Left colon (tissue), 2 donors: Measurements from ENCODE around the gene CCHCR1. TPM values are rescaled to one million over a fixed set of nuclear protein-coding genes. Genes with fewer than 3 reads are reported as not detected.

Experiments used
- ATAC-seq: fragments of 200-7000 bp; cut with Tn5 transposase; one replicate; pipeline ENCODE4 v1.9.1; 2020; ENCODE audit warnings: mild to moderate bottlenecking, moderate library complexity
- DNase-seq, 2 donors: peaks; one replicate each; pipeline ENCODE4 v3.0.0-alpha.2; 2020
- intact Hi-C, 2 donors: fragments of 100-400 bp; cut with DNase I in 1 of 2; cut with micrococcal nuclease in 1 of 2; formaldehyde crosslinking; loops; one replicate each; pipeline versions ENCODE4 v1.11.2 to v1.14.0; 2022; cut with DNase I, micrococcal nuclease
- total RNA-seq, 2 donors: library from RNA; stranded (reverse); fragmentation: NEBNext Ultra II Directional; extraction: Animal tissue kit (Norgen Biotek cat#: 25700); gene quantifications; one replicate each; pipeline ENCODE4 v1.2.1, GENCODE V29; 2021
- donor health status: DM: no; HTN: no; CAD: no.
- donor health status: DM: yes; HTN: yes; CAD: no.

CCHCR1 gene
- total RNA-seq, 2 donors from 2014 or later, result 24.3 to 39.0 TPM

- intact Hi-C loops, result no loop called here
- no peak for DNase-seq
- peak; percentile 53 for ATAC-seq
Measured at GRCh38 chr6:31092769-31093505, 64.7 kb downstream of the CCHCR1 start.

Other genes with a start within 250 kb of the CCHCR1 start
- 10 to 100 TPM; 18.3 to 34.4 TPM for gene GTF2H4, start 249.6 kb downstream of the CCHCR1 start, total RNA-seq
- 10 to 100 TPM; 17.7 to 34.8 TPM for gene VARS2, start 243.6 kb downstream of the CCHCR1 start, total RNA-seq
- not detected for gene SFTA2, start 225.6 kb downstream of the CCHCR1 start, total RNA-seq
- not detected for gene MUCL3, start 216.8 kb downstream of the CCHCR1 start, total RNA-seq
- gene MUC21, start 174.1 kb downstream of the CCHCR1 start, total RNA-seq, result not detected
- gene MUC22, start 147.3 kb downstream of the CCHCR1 start, total RNA-seq, result not detected
- gene C6orf15, start 45.2 kb downstream of the CCHCR1 start, total RNA-seq, result not detected
- 1 to 10 TPM; 4.9 to 6.7 TPM for gene PSORS1C1, start 43.0 kb downstream of the CCHCR1 start, total RNA-seq
- gene CDSN, start 37.4 kb downstream of the CCHCR1 start, total RNA-seq, result not detected
- not detected for gene PSORS1C2, start 18.7 kb downstream of the CCHCR1 start, total RNA-seq
- 1 to 10 TPM; 4.2 to 7.1 TPM for gene TCF19, start 787 bp upstream of the CCHCR1 start, total RNA-seq
- 1 to 10 TPM; 1.8 to 6.3 TPM for gene POU5F1, start 12.9 kb upstream of the CCHCR1 start, total RNA-seq
- gene HLA-C, start 114.3 kb upstream of the CCHCR1 start, total RNA-seq, result 1,000 to 10,000 TPM; 1,163 to 1,296 TPM
- gene HLA-B, start 199.4 kb upstream of the CCHCR1 start, total RNA-seq, result 1,000 to 10,000 TPM; 1,508 to 2,239 TPM
- 10 to 100 TPM; 18.5 to 23.7 TPM for gene MICA, start 245.8 kb upstream of the CCHCR1 start, total RNA-seq